GM21360 (cell line): ENCODE results near the gene RGS17.

Experiments used
- ATAC-seq: cut with Tn5 transposase; IDR thresholded peaks from one replicate; pipeline ENCODE4 v1.9.1; 2021; ENCODE audit warnings: mild to moderate bottlenecking, moderate library complexity; ENCODE audit not compliant: unreplicated experiment

RGS17 gene

GRCh38 chr6:152959333-152959732, 171.7 kb downstream of the RGS17 start:
- ATAC-seq = no peak

- no peak for ATAC-seq
Measured at GRCh38 chr6:152957796-152958195, 173.3 kb downstream of the RGS17 start.
